ENCODE measurements around the gene EIF5. TPM values are rescaled to one million over a fixed set of nuclear protein-coding genes. Genes with fewer than 3 reads are reported as not detected.

The EIF5 gene
- total RNA-seq, 1 experiment from 2014 or later = 327 TPM

- Mint-ChIP-seq H3K27me3 (ENCODE audit: insufficient read depth, unreplicated experiment) (no peaks in the 10 kb centered on the region), H3K36me3 (ENCODE audit: insufficient read depth, unreplicated experiment) (no peaks in the 10 kb centered on the region), H3K4me1 (ENCODE audit: insufficient read depth, unreplicated experiment) (no peaks in the 10 kb centered on the region), H3K4me3 (ENCODE audit: unreplicated experiment) (no peak overlapping the region), H3K27ac (ENCODE audit: low read depth, unreplicated experiment) (no peak overlapping the region), H3K9me3 (ENCODE audit: unreplicated experiment) (no peaks in the 10 kb centered on the region)
- intact Hi-C loops (cut with micrococcal nuclease) = no loop called here
- ChIA-PET CTCF (interaction anchor here (0.7 to 1.1 kb wide), 3 partner anchors 10 to 19 kb away, joined by 3 to 5 read pairs (median 3); no protein-coding TSS in a partner anchor), POLR2A (interaction anchor here (1.3 kb wide), 1 partner anchor 206 kb away, joined by 4 read pairs; no protein-coding TSS in a partner anchor)
- no TSS peak for BruUV-seq (replicated peaks)
- no peak for DNase-seq (ENCODE audit: unreplicated experiment)
- no peak for TF ChIP-seq CTCF (IDR thresholded peaks at IDR 0.05; ENCODE audit: unreplicated experiment)
Measured at GRCh38 chr14:103311171-103311997, 22.7 kb upstream of the EIF5 start.

GRCh38 chr14:103312006-103312635 lies 21.9 kb upstream of the EIF5 start:
- no peaks in the 10 kb centered on the region for H3K4me1 Mint-ChIP-seq (ENCODE audit: insufficient read depth, unreplicated experiment)
- no peaks in the 10 kb centered on the region for H3K36me3 Mint-ChIP-seq (ENCODE audit: insufficient read depth, unreplicated experiment)
- no peak for TF ChIP-seq CTCF (IDR thresholded peaks at IDR 0.05; ENCODE audit: unreplicated experiment)
- intact Hi-C loops (cut with micrococcal nuclease) = no loop called here
- no peaks in the 10 kb centered on the region for H3K9me3 Mint-ChIP-seq (ENCODE audit: unreplicated experiment)
- no TSS peak for BruUV-seq (replicated peaks)
- no peak overlapping the region for H3K27ac Mint-ChIP-seq (ENCODE audit: low read depth, unreplicated experiment)
- no peaks in the 10 kb centered on the region for H3K27me3 Mint-ChIP-seq (ENCODE audit: insufficient read depth, unreplicated experiment)
- no peak overlapping the region for H3K4me3 Mint-ChIP-seq (ENCODE audit: unreplicated experiment)
- DNase-seq (ENCODE audit: unreplicated experiment) = no peak
- ChIA-PET CTCF (no interaction called here), POLR2A (interaction anchor here (0.8 to 1.3 kb wide), 2 partner anchors 14 to 207 kb away, joined by 3 to 4 read pairs; no protein-coding TSS in a partner anchor)

- no peaks in the 10 kb centered on the region for H3K9me3 Mint-ChIP-seq (ENCODE audit: unreplicated experiment)
- TF ChIP-seq CTCF (IDR thresholded peaks at IDR 0.05; ENCODE audit: unreplicated experiment) = no peak
- ChIA-PET CTCF (interaction anchor here (1.2 kb wide), 1 partner anchor 21 kb away, joined by 3 read pairs; no protein-coding TSS in a partner anchor), POLR2A (no interaction called here)
- BruUV-seq (replicated peaks) = no TSS peak
- H3K4me1 Mint-ChIP-seq (ENCODE audit: insufficient read depth, unreplicated experiment) = no peaks in the 10 kb centered on the region
- H3K36me3 Mint-ChIP-seq (ENCODE audit: insufficient read depth, unreplicated experiment) = no peaks in the 10 kb centered on the region
- H3K27me3 Mint-ChIP-seq (ENCODE audit: insufficient read depth, unreplicated experiment) = peaks cover under 1% of the 10 kb centered on the region
- H3K4me3 Mint-ChIP-seq (ENCODE audit: unreplicated experiment) = no peak overlapping the region
- H3K27ac Mint-ChIP-seq (ENCODE audit: low read depth, unreplicated experiment) = no peak overlapping the region
- DNase-seq (ENCODE audit: unreplicated experiment) = peak; percentile 35
- intact Hi-C loops (cut with micrococcal nuclease) = no loop called here
Measured at GRCh38 chr14:103313704-103314103, 20.3 kb upstream of the EIF5 start.

- Mint-ChIP-seq H3K27ac (ENCODE audit: low read depth, unreplicated experiment) (no peak overlapping the region), H3K27me3 (ENCODE audit: insufficient read depth, unreplicated experiment) (peaks cover 10% of the 10 kb centered on the region), H3K4me3 (ENCODE audit: unreplicated experiment) (no peak overlapping the region), H3K9me3 (ENCODE audit: unreplicated experiment) (no peaks in the 10 kb centered on the region), H3K36me3 (ENCODE audit: insufficient read depth, unreplicated experiment) (no peaks in the 10 kb centered on the region), H3K4me1 (ENCODE audit: insufficient read depth, unreplicated experiment) (no peaks in the 10 kb centered on the region)
- intact Hi-C loops (cut with micrococcal nuclease) = no loop called here
- DNase-seq (ENCODE audit: unreplicated experiment) = no peak
- POLR2A ChIA-PET = no interaction called here
- TF ChIP-seq CTCF (IDR thresholded peaks at IDR 0.05; ENCODE audit: unreplicated experiment) = no peak
- BruUV-seq (replicated peaks) = no TSS peak
- CTCF ChIA-PET = interaction anchor here (0.6 to 1.2 kb wide), 2 partner anchors 22 to 1269 kb away, joined by 3 read pairs; no protein-coding TSS in a partner anchor
Measured at GRCh38 chr14:103314496-103315277, 19.4 kb upstream of the EIF5 start.

Measured in MCF 10A (cell line).